Liver (tissue), 9 donors: Measurements from ENCODE around the gene DNM1L. TPM values are rescaled to one million over a fixed set of nuclear protein-coding genes. Genes with fewer than 3 reads are reported as not detected.

Source experiments
- DNase-seq: peaks from one replicate; pipeline ENCODE4 v3.0.0-alpha.2; 2017; ENCODE audit warnings: low spot score
- H3K27ac ChIP-seq, 2 donors: one replicate each; pipeline ENCODE4 v1.7.0; 2013; ENCODE audit warnings: inconsistent platforms in 2 of 2, low read length in 2 of 2, control low read depth in 1 of 2, low read depth in 1 of 2, mild to moderate bottlenecking in 1 of 2
- H3K27me3 ChIP-seq, 4 donors: one replicate each; pipeline versions ENCODE4 v1.6.1 to v1.7.0; 2013; ENCODE audit warnings: low read length in 3 of 4, inconsistent platforms in 1 of 4, mild to moderate bottlenecking in 1 of 4, moderate library complexity in 1 of 4; ENCODE audit not compliant: control insufficient read depth in 4 of 4, insufficient read depth in 4 of 4
- H3K36me3 ChIP-seq, 4 donors: one replicate each; pipeline versions ENCODE4 v1.6.1 to v1.7.0; 2013; ENCODE audit warnings: low read length in 3 of 4, mild to moderate bottlenecking in 3 of 4, low read depth in 1 of 4, moderate library complexity in 1 of 4; ENCODE audit not compliant: control insufficient read depth in 4 of 4, insufficient read depth in 3 of 4
- H3K4me1 ChIP-seq, 4 donors: one replicate each; pipeline versions ENCODE4 v1.6.1 to v1.7.0; 2013; ENCODE audit warnings: low read length in 3 of 4, mild to moderate bottlenecking in 3 of 4, moderate library complexity in 1 of 4; ENCODE audit not compliant: control insufficient read depth in 4 of 4, insufficient read depth in 4 of 4
- H3K4me3 ChIP-seq, 3 donors: one replicate each; pipeline versions ENCODE4 v1.6.1 to v1.7.0; 2013; ENCODE audit warnings: low read length in 3 of 3, control low read depth in 1 of 3, low read depth in 1 of 3, mild to moderate bottlenecking in 1 of 3
- H3K9ac ChIP-seq, 2 donors: one replicate each; pipeline ENCODE4 v1.7.0; 2013; ENCODE audit warnings: low read length in 2 of 2, mild to moderate bottlenecking in 2 of 2, moderate library complexity in 2 of 2, control low read depth in 1 of 2, low read depth in 1 of 2
- H3K9me3 ChIP-seq, 4 donors: one replicate each; pipeline versions ENCODE4 v1.6.1 to v1.7.0; 2013; ENCODE audit warnings: low read length in 3 of 4; ENCODE audit not compliant: control insufficient read depth in 4 of 4
- EGR1 ChIP-seq, 2 donors: IDR thresholded peaks; 2 replicates each; pipeline ENCODE4 v1.6.1; 2016 to 2018; ENCODE audit warnings: antibody characterized with exemption in 2 of 2, low read depth in 2 of 2
- FOXA1 ChIP-seq: IDR thresholded peaks from 2 replicates; pipeline ENCODE4 v1.6.1; 2016; ENCODE audit warnings: antibody characterized with exemption
- FOXA2 ChIP-seq: IDR thresholded peaks from 2 replicates; pipeline ENCODE4 v1.6.1; 2016; ENCODE audit warnings: antibody characterized with exemption
- GABPA ChIP-seq, 2 donors: IDR thresholded peaks in 1 of 2; conservative IDR thresholded peaks in 1 of 2; 2 replicates each; pipeline ENCODE4 v1.6.1; 2016; ENCODE audit warnings: antibody characterized with exemption in 2 of 2, mild to moderate bottlenecking in 1 of 2, moderate library complexity in 1 of 2
- HNF4A ChIP-seq, 2 donors: conservative IDR thresholded peaks; 2 replicates each; pipeline ENCODE4 v1.6.1; 2016; ENCODE audit warnings: antibody characterized with exemption in 2 of 2, mild to moderate bottlenecking in 2 of 2
- HNF4G ChIP-seq: IDR thresholded peaks from 2 replicates; pipeline ENCODE4 v1.6.1; 2016; ENCODE audit warnings: antibody characterized with exemption
- JUND ChIP-seq, 2 donors: IDR thresholded peaks; 2 replicates each; pipeline ENCODE4 v1.6.1; 2016; ENCODE audit warnings: antibody characterized with exemption in 2 of 2
- RAD21 ChIP-seq, 2 donors: IDR thresholded peaks; 2 replicates each; pipeline ENCODE4 v1.6.1; 2016; ENCODE audit warnings: antibody characterized with exemption in 2 of 2, mild to moderate bottlenecking in 2 of 2
- RXRA ChIP-seq, 2 donors: IDR thresholded peaks; 2 replicates each; pipeline ENCODE4 v1.6.1; 2017 to 2018; ENCODE audit warnings: antibody characterized with exemption in 2 of 2, mild to moderate bottlenecking in 1 of 2
- SP1 ChIP-seq: IDR thresholded peaks from 2 replicates; pipeline ENCODE4 v1.6.1; 2018; ENCODE audit warnings: antibody characterized with exemption, mild to moderate bottlenecking
- TAF1 ChIP-seq: conservative IDR thresholded peaks from 2 replicates; pipeline ENCODE4 v1.6.1; 2016; ENCODE audit warnings: antibody characterized with exemption, mild to moderate bottlenecking
- YY1 ChIP-seq: IDR thresholded peaks from 2 replicates; pipeline ENCODE4 v1.6.1; 2016; ENCODE audit warnings: antibody characterized with exemption, mild to moderate bottlenecking
- WGBS: extraction: QIAGEN DNeasy Blood & Tissue Kit; methylation state at CpG from one replicate; pipeline ENCODE4 v1.1.7; 2013; 5-methylcytosine and 5-hydroxymethylcytosine counted together
- polyA plus RNA-seq, 2 donors: library from polyadenylated mRNA; stranded (reverse) in 1 of 2; unstranded in 1 of 2; fragments of 200-250 nt in 1 of 2; fragments of >200 nt in 1 of 2; fragmentation: Nextera tagmentation in 1 of 2; extraction: Ambion mirVana in 1 of 2; gene quantifications; one replicate each; pipeline versions ENCODE4 v1.2.1 to v1.2.3, GENCODE V29; 2013 to 2015
- total RNA-seq, 2 donors: library from RNA; depleted of rRNA; stranded (reverse); fragments of >200 nt; gene quantifications; one replicate each; pipeline ENCODE4 v1.2.3, GENCODE V29; 2014
- TF ChIP-seq, protein P1 (sequence below): IDR thresholded peaks from 2 replicates; pipeline ENCODE4 v1.6.1; 2016; ENCODE audit warnings: antibody characterized with exemption, mild to moderate bottlenecking
- TF ChIP-seq, protein P2 (sequence below): fragments of 150-350 bp; IDR thresholded peaks from 2 replicates; pipeline ENCODE4 v1.5.1; 2017; ENCODE audit warnings: improper control_type of control experiment, low read depth, low read length; ENCODE audit not compliant: missing input control
- TF ChIP-seq, protein P3 (sequence below): IDR thresholded peaks from 2 replicates; pipeline ENCODE4 v1.6.1; 2016; ENCODE audit warnings: antibody characterized with exemption
- donor health status: healthy.
- donor health status: healthy.
- donor health status: healthy.
- donor health status: healthy.
- donor health status: healthy.

The DNM1L gene
- total and polyA plus RNA-seq, 4 donors, result 9.5 to 33.9 (median 17.1) TPM

DNA sequence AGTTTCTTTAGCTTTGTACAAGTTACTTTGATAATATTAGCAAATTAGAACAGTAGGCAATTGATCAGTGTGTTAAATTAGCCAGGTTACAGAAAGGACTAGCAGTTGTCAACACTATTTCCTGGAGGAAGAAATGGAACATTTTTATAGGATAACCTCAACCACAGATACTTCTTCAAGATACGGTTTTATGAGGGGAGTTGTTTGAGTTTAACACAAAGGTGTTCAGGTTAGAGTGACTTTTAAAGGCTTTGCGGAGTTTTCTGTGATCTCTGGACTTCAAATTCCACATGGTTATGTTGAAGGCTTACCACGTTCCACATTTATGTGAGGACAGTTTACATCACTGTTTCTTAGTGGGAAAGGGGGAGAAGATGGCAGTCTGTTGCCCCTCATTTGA lies 57.3 kb downstream of the DNM1L start:
- no peak overlapping the region for H3K9ac ChIP-seq

DNA sequence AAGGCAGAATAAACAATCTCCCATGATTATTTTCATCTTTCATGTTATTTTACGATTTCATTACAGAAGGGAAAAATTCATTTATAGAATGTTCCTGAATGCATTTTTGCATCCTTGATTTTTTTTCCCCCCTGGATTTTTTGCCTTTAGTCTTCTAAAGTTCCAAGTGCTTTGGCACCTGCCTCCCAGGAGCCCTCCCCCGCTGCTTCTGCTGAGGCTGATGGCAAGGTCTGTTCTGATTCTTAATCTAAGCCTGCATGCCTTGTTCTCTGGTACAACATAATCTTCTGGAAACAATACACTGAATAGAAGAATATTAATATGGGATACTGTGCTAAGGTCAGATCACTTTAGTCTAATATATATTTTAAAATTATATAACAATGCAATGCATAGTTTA lies 58.6 kb downstream of the DNM1L start:
- H3K9ac ChIP-seq, result no peak overlapping the region
- WGBS, result 95% methylated on average over 2 of the region's 2 CpGs
- H3K9me3 ChIP-seq, result no peaks in the 10 kb centered on the region
- no peaks in the 10 kb centered on the region for H3K4me1 ChIP-seq
- H3K36me3 ChIP-seq, result peaks cover 2 to 33% (median 23%) of the 10 kb centered on the region in 4 donors
- no peak overlapping the region for H3K4me3 ChIP-seq
- H3K27ac ChIP-seq, result no peak overlapping the region
- no peak for DNase-seq
- H3K27me3 ChIP-seq, result no peaks in the 10 kb centered on the region
- TF ChIP-seq GABPA (IDR thresholded peaks at IDR 0.05 in 1 of 2, conservative IDR thresholded peaks at IDR 0.05 in 1 of 2), result no peak
- TF ChIP-seq SP1, result no peak
- TF ChIP-seq RXRA (IDR thresholded peaks at IDR 0.05), result no peak
- TF ChIP-seq, protein P1, sequence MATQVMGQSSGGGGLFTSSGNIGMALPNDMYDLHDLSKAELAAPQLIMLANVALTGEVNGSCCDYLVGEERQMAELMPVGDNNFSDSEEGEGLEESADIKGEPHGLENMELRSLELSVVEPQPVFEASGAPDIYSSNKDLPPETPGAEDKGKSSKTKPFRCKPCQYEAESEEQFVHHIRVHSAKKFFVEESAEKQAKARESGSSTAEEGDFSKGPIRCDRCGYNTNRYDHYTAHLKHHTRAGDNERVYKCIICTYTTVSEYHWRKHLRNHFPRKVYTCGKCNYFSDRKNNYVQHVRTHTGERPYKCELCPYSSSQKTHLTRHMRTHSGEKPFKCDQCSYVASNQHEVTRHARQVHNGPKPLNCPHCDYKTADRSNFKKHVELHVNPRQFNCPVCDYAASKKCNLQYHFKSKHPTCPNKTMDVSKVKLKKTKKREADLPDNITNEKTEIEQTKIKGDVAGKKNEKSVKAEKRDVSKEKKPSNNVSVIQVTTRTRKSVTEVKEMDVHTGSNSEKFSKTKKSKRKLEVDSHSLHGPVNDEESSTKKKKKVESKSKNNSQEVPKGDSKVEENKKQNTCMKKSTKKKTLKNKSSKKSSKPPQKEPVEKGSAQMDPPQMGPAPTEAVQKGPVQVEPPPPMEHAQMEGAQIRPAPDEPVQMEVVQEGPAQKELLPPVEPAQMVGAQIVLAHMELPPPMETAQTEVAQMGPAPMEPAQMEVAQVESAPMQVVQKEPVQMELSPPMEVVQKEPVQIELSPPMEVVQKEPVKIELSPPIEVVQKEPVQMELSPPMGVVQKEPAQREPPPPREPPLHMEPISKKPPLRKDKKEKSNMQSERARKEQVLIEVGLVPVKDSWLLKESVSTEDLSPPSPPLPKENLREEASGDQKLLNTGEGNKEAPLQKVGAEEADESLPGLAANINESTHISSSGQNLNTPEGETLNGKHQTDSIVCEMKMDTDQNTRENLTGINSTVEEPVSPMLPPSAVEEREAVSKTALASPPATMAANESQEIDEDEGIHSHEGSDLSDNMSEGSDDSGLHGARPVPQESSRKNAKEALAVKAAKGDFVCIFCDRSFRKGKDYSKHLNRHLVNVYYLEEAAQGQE, result no peak
- TF ChIP-seq, protein P2, sequence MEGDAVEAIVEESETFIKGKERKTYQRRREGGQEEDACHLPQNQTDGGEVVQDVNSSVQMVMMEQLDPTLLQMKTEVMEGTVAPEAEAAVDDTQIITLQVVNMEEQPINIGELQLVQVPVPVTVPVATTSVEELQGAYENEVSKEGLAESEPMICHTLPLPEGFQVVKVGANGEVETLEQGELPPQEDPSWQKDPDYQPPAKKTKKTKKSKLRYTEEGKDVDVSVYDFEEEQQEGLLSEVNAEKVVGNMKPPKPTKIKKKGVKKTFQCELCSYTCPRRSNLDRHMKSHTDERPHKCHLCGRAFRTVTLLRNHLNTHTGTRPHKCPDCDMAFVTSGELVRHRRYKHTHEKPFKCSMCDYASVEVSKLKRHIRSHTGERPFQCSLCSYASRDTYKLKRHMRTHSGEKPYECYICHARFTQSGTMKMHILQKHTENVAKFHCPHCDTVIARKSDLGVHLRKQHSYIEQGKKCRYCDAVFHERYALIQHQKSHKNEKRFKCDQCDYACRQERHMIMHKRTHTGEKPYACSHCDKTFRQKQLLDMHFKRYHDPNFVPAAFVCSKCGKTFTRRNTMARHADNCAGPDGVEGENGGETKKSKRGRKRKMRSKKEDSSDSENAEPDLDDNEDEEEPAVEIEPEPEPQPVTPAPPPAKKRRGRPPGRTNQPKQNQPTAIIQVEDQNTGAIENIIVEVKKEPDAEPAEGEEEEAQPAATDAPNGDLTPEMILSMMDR, result no peak
- no peak for TF ChIP-seq FOXA2
- TF ChIP-seq FOXA1, result no peak
- no peak for TF ChIP-seq JUND (IDR thresholded peaks at IDR 0.05)
- no peak for TF ChIP-seq YY1
- TF ChIP-seq RAD21 (IDR thresholded peaks at IDR 0.05), result no peak
- no peak for TF ChIP-seq HNF4G

More for the DNA sequence above, 57.3 kb downstream of the DNM1L start:
- 88% methylated on average over 3 of the region's 3 CpGs for WGBS
- Histone ChIP-seq H3K36me3 (peaks cover 1 to 29% (median 22%) of the 10 kb centered on the region in 4 donors), H3K27me3 (no peaks in the 10 kb centered on the region), H3K4me3 (no peak overlapping the region), H3K9me3 (no peaks in the 10 kb centered on the region), H3K4me1 (no peaks in the 10 kb centered on the region), H3K27ac (no peak overlapping the region)
- DNase-seq, result no peak
- TF ChIP-seq RAD21 (IDR thresholded peaks at IDR 0.05) (no peak), HNF4G (no peak), GABPA (IDR thresholded peaks at IDR 0.05 in 1 of 2, conservative IDR thresholded peaks at IDR 0.05 in 1 of 2) (no peak), FOXA1 (no peak), HNF4A (conservative IDR thresholded peaks at IDR 0.05) (no peak), EGR1 (IDR thresholded peaks at IDR 0.05; ENCODE audit: low read depth in 2 of 2) (no peak), FOXA2 (no peak), TAF1 (no peak)
- TF ChIP-seq, protein P2, result no peak
- TF ChIP-seq, protein P1, result no peak
- TF ChIP-seq, protein P3, sequence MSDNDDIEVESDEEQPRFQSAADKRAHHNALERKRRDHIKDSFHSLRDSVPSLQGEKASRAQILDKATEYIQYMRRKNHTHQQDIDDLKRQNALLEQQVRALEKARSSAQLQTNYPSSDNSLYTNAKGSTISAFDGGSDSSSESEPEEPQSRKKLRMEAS, result no peak
